GM19328 (cell line): ENCODE measurements around the gene PCBD1.
"Not testable (repeated sequence)": the region's sequence is repeated elsewhere in the genome, so short reads cannot be mapped to it uniquely, and the experiment has no call there.

Source experiments
- ATAC-seq: cut with Tn5 transposase; IDR thresholded peaks from one replicate; pipeline ENCODE4 v1.9.1; 2021; ENCODE audit warnings: mild to moderate bottlenecking, moderate library complexity; ENCODE audit not compliant: unreplicated experiment

Gene PCBD1

DNA sequence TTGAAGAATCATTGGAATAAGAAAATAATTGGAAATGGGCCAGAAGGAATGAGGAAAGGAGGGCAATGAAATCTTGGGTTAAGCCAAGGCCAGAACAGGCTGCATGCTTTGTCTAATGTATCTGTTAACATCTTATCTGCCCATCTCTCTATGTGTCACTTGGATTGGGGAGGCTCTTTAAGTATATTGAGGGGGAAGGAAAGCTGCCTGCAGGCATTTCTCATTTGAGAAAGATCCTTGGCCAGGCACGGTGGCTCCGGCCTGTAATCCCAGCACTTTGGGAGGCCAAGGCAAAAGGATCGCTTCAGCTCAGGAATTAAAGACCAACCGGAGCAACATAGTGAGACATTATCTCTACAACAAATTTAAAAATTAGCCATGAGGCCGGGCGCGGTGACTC, 14.3 kb downstream of the PCBD1 start:
- no peak for ATAC-seq

DNA sequence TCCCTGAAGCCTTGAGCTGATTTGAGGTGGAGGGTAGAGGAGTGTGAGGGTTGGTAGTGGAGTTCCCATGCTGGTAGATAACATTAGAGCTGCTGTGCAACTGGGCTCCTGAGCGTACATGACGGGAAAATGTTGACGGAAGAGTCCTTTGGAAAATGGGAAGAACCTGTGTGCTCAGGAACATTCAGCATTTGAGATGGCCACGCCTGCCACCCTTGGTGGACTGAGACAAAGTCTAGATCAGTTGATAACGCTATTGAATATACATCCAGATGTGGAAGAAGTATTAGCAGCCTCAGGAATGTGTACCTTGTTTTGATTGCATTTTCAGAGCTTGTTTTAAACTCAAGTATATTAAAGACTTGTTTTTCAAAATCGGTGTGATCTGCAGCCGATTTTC, 16.1 kb downstream of the PCBD1 start:
- no peak for ATAC-seq

DNA sequence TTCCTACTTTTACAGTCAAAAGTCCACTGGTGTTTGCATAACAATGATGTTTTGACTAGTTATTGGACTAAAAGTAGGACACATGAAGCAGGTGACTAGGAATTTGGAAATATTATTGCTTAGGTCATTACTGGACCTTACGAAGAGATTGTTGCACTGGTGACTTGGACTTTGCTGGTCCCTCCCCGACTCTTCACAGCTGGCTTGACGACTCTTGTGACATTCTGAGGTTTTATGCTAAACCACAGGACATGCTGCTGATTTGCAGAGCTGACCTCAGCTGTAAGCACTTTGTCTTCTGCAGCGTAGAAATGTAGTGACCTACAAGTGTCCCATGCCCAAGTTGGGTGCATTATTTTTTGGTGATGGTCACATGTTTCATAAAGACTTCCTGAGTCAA, 21.9 kb downstream of the PCBD1 start:
- ATAC-seq: no peak

DNA sequence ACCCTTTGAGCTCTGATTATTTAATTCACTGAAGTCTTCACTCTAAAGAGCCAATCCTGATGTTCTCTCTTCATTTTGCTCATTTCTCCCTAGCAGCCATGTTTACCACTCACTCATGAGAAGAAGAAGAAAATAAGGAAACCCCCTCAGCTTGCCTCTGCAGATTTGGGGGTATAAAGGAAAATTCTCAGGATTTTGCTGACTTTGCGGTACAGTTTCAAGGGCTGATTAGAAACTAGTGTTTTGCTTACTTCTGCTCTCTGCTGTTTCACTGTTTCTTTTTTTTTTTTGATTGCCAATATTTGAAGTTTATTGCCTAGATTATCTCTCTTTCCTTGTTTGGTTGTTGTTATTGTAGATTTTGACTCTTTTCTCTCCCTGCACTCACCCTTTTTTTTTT, 23.4 kb downstream of the PCBD1 start:
- no peak for ATAC-seq

DNA sequence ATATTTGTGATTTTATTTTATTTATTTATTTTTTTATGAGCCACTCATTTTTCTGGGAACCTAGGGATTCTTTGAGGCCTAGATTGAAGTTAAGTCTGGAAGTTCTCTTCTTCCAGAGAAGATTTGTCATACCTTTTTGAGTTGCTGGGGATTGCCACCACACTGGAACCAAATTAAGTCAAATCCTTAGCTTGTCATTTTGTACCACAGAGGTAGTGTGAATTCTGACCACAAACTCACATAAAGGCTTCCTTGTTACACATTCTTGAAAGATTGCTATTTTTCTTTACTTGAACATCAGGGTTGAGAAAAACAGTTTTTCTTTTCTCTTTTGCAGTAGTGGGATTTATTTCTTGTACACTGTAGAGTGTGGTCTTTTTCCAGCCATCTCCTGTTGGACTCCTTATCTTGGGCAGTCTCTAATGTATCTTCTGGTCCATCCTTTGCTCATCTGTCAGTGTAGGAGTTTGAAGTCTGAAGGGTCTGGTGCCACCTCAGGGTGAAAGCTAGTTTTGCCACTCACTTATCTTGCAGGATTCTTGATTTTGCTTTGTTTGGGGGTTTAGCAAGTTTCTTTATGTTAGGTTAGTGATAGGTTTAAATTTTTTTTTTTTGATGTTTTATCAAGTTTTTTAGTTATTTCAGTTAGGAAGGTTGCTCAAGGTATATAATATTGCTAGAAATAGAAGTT, 24.8 kb downstream of the PCBD1 start:
- no peak for ATAC-seq

DNA sequence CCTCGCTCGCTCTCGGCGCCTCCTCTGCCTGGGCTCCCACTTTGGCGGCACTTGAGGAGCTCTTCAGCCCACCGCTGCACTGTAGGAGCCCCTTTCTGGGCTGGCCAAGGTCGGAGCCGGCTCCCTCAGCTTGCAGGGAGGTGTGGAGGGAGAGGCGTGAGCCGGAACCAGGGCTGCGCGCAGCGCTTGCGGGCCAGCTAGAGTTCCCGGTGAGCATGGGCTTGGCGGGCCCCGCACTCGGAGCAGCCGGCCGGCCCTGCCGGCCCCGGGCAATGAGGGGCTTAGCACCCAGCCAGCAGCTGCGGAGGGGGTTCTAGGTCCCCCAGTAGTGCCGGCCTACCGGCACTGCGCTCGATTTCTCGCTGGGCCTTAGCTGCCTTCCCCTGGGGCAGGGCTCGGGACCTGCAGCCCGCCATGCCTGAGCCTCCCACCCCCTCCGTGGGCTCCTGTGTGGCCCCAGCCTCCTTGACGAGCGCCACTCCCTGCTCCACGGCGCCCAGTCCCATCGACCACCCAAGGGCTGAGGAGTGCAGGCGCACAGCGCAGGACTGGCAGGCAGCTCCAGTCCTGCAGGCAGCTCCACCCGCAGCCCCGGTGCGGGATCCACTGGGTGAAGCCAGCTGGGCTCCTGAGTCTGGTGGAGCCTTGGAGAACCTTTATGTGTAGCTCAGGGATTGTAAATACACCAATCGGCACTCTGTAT, 26.7 kb downstream of the PCBD1 start:
- not testable (repeated sequence) for ATAC-seq

DNA sequence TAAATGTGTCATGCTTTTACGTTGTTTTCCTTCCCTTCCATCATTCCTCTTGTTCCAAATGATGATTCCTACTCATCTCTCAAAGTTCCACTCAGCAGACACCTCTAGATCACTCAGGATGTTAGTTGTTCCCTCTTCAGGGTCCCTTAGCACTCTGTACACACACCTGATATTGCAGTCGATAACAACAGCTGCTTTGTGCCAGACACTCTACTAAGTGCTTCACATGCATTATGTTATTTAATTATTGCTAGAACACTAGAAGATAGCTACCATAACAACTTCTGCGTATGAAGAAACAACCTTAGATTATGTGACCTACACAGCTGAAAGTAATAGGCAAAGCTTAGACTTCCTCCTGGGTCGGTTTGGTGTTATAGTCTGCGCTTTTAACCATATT, 29.6 kb downstream of the PCBD1 start:
- no peak for ATAC-seq

DNA sequence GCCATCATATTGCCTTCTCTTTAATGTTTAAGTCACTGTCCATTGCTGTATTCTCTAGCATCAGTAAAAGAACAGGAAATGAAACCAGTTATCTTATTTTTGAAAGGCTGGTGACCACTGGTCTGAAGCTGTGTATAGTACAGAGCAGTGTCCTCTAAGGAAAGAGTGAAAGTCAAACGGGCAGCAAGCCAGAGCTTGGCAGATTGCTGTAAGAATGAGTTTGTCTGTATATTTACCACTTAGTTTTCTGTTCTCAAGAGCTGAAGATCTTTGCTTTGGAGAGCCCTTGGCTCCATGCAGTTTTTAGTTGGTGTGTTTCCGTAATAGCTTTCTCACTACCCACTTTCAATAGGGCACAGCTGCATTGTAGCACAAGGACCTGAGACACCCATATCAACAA, 31.9 kb downstream of the PCBD1 start:
- no peak for ATAC-seq

DNA sequence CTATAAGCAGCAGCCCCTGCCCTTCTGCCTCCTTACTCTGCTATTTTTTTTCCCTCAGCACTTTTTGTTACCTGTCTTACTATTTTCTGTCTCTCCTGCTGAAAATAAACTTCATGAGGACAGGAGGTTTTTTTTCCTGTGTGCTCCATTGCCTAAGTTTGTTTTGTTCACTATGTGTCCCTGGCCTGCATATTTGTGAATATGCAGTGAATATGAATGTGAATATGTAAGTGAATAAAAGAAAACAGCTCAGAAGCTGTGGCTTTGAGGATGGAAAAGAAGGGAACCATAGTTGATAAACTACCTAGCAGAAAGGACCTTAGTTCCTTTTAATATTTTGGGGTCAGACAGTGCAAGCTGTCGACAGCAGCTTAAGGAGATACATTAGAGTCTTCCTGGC, 34.9 kb downstream of the PCBD1 start:
- ATAC-seq: no peak

DNA sequence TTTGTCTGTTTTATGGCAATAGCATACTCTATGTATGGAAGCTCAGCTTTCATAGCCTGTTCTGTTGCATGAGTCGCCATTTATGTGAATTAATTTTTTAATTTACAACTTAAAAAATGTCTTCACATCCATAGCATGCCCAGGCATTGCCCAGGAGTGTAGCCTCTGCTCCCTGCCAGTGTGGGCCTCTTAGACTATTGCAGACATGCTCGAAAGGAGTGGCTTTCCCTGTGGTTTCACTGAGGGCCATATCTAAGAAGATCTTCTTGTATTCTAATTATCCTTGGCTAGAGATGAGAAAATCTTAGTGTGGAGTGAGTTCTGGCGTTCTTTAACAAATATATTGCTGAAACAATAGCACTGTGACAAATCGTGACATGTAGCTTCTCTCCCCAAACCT, 35.3 kb downstream of the PCBD1 start:
- ATAC-seq: no peak

DNA sequence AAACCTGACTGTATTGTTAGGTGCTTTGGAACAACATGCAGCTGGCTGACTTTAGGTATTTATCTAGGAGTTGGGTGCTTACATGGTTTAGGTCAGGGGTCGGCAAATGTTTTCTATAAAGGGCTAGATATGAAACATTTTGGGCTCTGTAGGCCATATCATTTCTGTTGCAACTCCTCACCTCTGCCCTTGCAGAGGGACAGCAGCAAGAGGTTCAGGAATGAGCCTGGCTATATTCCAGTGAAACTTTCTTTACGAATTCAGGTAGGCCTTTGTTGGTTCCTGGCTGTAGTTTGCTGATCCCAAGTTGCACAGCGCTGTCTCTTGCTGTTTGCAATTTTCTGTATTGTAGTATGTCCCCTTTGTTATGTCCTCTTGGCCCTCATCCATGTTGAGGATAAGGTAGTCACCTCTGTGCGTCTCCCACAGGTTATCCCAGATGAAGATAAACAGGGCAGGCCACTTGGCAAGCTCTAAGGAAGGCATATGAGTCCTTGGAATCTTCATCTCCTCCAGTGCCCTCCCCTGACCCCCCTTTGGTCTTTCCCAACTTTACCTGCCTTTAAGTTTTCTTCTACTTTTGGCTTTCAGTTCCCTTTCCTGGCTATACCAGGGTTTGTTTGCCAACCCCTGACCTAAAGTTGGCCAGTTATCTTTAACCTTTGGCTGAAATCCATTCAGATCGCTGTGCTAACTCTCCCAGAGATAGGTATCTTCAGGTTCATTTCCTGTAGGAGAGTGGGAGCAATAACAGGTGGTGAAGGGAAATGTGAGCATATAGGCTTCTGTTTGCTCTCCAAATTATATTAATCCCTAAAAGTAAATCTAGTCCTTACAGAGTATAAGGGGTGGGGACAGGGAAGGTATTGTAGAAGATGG, 36.5 kb downstream of the PCBD1 start:
- ATAC-seq: no peak

DNA sequence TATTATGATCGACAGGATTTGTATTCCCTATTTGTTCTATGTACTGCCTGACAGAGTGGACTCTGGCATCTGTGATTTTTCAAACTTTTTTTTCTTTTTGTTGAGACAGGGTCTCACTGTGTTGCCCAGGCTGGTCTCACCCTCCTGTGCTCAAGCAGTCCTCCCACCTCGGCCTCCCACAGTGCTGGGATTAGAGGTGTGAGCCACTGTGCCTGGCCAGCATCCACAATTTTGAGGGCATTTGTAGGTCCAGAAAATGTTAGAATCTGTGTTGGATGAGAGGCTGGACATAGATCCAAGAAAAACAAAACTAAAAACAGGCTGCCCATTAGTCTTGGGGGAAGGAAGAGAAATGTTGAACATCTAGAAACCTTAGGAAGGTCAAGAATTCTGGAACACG, 38.3 kb downstream of the PCBD1 start:
- no peak for ATAC-seq

DNA sequence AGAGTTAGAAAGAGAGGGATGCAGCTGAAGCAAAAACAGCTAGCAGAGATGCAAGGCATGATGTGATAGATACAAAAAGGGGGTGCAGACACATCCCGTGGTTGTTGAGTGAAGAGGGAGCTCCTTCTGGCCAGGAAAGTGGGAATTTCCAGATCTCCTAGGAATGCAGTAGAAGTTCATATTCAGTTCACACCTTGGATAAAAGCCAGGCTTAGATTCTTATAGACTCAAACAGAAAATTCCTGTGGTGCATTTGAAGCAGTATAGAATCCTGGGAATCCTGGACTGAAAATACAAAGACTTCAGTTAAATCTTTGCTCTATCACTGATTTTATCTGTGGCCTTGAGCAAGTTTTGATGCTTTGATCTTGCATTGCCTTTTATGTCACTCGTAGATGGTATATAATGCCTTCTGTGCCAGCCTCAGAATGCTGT, 38.8 kb downstream of the PCBD1 start:
- no peak for ATAC-seq

DNA sequence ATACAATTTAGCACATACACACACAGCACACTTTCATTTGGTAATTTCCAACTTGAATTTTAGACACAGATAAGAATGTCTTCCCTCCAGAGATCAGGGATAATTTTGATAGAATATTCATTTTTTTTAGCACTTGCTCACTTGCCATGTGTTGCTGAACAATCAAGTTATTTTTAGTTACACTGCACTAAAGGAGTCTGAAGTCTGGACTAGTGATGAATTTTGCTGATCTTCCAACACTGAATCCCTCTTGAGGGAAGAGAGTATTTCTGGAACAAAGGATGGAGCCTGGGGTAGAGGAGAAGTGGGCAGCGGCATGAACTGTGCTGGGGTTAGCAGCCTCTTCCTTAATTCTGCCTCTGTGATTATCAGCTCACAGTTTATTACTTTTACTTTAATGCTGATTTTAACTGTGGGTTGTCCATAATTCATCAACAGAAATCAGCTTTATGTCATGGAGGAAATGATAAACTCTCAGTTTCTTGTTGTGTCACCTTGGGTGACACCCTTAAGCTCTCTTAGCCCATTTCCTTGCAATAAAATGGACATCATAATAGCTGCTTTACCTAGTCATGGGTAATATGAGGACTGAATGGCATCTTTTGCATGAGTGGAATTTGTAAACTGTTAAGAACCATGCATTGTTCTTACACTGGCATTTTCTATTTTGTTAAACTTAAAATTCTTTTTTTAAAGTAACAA, 40.6 kb downstream of the PCBD1 start:
- no peak for ATAC-seq

DNA sequence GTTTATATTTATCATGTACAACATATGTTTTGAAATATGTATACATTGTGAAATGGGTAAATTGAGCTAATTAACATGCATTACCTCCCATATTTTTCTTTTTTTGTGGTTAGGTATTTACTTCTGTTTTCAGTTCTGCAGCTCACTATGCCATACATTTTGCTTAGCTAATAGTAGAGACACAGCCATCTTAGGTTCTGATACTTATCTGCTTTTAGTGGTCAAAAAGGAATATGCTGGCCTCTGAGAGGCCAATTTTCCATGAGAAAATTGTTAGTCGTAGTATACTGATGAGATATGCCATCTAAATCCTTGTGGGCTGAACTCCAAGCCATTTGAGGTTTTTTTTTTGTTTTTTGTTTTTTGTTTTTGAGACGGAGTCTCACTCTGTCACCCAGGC, 41.6 kb downstream of the PCBD1 start:
- ATAC-seq: no peak

DNA sequence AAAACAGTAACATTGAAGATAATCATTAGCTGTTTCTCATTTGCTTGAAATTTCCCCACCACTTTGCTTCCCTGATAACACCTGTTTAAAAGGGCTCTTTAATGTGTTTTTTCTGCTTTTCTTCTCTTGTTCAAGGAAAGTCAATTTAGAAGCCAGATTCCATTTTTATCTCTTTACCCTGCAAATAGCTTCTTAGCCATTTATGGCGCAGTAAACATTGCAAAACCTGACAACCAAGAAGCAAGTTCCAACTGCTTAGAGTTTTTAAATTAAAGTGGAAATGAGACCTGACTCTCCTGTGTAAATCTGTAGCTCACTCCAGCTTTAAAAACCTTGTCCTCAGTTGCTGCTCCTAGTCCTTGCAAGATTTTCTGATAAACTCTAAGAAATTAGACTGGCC, 42.5 kb downstream of the PCBD1 start:
- no peak for ATAC-seq

DNA sequence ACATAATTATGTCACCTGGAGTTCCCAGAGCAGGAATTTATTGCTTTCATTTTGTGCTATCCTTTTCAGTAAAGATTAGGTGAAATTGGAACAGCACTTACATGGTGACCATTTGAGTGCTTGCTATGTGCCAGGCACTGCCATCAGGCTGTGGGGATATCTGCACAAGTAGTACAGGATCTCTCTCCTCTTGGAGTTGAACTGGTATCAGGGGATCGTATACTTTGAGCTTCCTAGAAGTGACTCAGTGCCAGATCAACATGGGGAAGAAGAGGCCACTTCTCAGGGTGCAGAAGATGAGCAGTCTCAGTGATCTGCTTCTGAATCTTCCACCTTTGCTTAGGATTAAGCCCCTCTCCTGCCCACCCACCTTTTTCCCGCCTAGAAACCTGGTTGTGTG, 43.1 kb downstream of the PCBD1 start:
- ATAC-seq: no peak

DNA sequence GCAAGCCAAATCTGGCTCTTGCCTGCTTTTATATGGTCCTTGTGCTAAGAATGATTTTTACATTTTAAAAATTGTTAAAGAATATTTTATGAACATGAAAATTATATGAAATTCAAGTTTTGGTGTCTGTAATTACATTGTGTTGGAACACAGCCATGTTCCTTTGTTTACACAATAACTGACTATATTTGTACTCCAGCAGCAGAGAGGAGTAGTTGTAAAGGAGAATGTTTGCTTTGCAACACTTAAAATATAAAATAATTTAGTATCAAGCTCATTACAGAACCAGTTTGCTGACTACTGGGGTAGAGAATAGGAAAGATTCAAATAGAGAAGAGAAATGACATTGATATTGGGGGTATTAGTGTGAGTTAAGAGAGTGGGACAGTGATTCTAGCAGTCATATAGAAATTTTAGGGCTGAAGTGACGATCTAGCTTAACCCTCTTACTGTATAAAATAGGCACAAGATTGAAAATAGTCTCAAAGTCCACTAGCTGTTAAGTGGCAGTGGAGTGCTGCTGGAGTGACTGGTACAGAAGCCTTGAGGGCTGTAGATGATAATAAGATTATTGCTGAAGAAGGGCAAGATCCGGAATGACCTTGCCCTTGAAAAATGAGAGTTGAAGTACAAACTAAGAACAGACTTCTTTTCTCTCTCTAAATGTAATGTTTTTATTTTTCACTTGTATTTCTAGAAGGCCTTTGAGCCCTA, 44.4 kb downstream of the PCBD1 start:
- no peak for ATAC-seq

DNA sequence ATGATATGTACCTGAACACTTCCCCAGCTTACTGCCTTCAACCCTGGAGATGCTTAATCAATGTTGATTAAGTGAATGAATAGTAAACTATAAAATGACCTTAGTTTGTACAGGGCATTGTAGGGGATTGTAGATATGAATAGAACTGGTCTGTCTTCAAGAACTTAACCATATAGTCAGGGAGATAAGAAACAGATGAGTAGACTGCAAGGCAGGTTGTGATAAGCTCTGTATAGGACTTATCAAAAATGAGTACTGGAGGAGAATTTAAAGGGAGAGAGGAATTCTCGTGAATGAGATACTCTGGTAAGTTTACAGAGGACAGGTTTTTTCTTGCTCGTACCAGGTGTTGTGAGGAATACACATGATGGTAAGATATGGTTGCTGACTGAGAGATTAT, 45.0 kb downstream of the PCBD1 start:
- ATAC-seq: no peak

DNA sequence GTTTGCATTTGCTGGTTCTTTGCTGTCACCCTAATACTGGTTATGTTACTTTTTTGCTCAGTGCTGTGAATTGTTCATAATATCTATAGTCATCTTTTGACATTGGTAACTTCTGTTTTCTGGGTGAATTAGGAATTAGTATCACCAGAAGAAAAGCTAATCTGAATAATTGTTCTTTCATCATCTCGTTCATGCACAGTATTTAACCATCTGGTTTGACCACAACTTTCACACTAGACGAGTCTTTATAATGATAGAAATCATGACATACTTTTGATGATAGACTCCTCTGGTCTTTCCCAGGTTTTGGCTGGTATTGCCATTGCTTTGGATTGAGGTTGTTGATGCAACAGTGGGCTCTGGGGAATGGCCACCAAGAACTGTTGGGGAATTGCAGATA, 47.5 kb downstream of the PCBD1 start:
- ATAC-seq: no peak
